Psoas muscle (tissue), 8 donors: Measurements from ENCODE around the gene C3orf80. TPM values are rescaled to one million over a fixed set of nuclear protein-coding genes. Genes with fewer than 3 reads are reported as not detected.
"Not testable (repeated sequence)": the region's sequence is repeated elsewhere in the genome, so short reads cannot be mapped to it uniquely, and the experiment has no call there.

Source experiments
- ATAC-seq, 4 donors: fragments of 200-7000 bp; cut with Tn5 transposase; one replicate each; pipeline ENCODE4 v1.9.1; 2020; ENCODE audit warnings: moderate library complexity in 3 of 4, mild to moderate bottlenecking in 2 of 4
- DNase-seq, 2 donors: peaks; one replicate each; pipeline ENCODE4 v3.0.0-alpha.2; 2020
- H3K27ac ChIP-seq: fragments of 200-600 bp; one replicate; pipeline ENCODE4 v1.8.0; 2022
- H3K27me3 ChIP-seq, 3 donors: fragments of 200-600 bp in 1 of 3; one replicate each; pipeline versions ENCODE4 v1.6.1 to v1.8.0; 2013 to 2022; ENCODE audit warnings: low read length in 2 of 3, mild to moderate bottlenecking in 2 of 3, moderate library complexity in 1 of 3; ENCODE audit not compliant: insufficient read depth in 3 of 3
- H3K36me3 ChIP-seq, 2 donors: fragments of 200-600 bp in 1 of 2; one replicate each; pipeline versions ENCODE4 v1.6.1 to v1.8.0; 2013 to 2022; ENCODE audit warnings: low read depth in 1 of 2, mild to moderate bottlenecking in 1 of 2, moderate library complexity in 1 of 2; ENCODE audit not compliant: insufficient read depth in 1 of 2
- H3K4me1 ChIP-seq: fragments of 200-600 bp; one replicate; pipeline ENCODE4 v1.8.0; 2022
- H3K4me3 ChIP-seq: fragments of 200-600 bp; one replicate; pipeline ENCODE4 v1.8.0; 2022; ENCODE audit warnings: mild to moderate bottlenecking
- H3K9me3 ChIP-seq: fragments of 200-600 bp; one replicate; pipeline ENCODE4 v1.8.0; 2022
- CTCF ChIP-seq: fragments of 200-600 bp; IDR thresholded peaks from one replicate; pipeline ENCODE4 v1.8.0; 2022; ENCODE audit warnings: antibody characterized with exemption
- WGBS, 3 donors: extraction: QIAGEN DNeasy Blood & Tissue Kit; methylation state at CpG; one replicate each; pipeline versions ENCODE4 v1.1.6 to v1.1.7; 2013; 5-methylcytosine and 5-hydroxymethylcytosine counted together
- intact Hi-C, 2 donors: fragments of 100-400 bp; cut with DNase I; formaldehyde crosslinking; loops; one replicate each; pipeline versions ENCODE4 v1.11.0 to v1.14.2; 2022
- polyA plus RNA-seq, 3 donors: library from polyadenylated mRNA; stranded (reverse); fragments of 200-250 nt; gene quantifications; one replicate each; pipeline ENCODE4 v1.2.3, GENCODE V29; 2013
- total RNA-seq, 4 donors: library from RNA; stranded (reverse); fragmentation: NEBNext Ultra II Directional in 2 of 4; extraction: Animal tissue kit (Norgen Biotek cat#: 25700) in 2 of 4; gene quantifications; one replicate each; pipeline versions ENCODE4 v1.2.1 to v1.2.4, GENCODE V29; 2021 to 2023
- donor health status: healthy with polysubstance abuse.
- donor health status: DM: no; HTN: no; CAD: no; lungs with moderate emphysema.
- donor health status: Bipolar disorder and iron deficiency.
- donor health status: healthy.
- donor health status: DM: yes; HTN: yes; CAD: no.
- donor health status: DM: no; HTN: no; CAD: no.
- donor health status: DM: no; HTN: no; CAD: no.
- donor health status: DM: yes; HTN: yes; CAD: no.

C3orf80 gene
- total and polyA plus RNA-seq, 7 donors = 0.04 to 0.26 (median 0.07) TPM; not detected in 3

GRCh38 chr3:160195106-160195505, 30.1 kb upstream of the C3orf80 start:
- Histone ChIP-seq H3K27me3 (no peaks in the 10 kb centered on the region), H3K27ac (no peak overlapping the region), H3K4me3 (no peak overlapping the region), H3K36me3 (no peaks in the 10 kb centered on the region), H3K4me1 (no peaks in the 10 kb centered on the region), H3K9me3 (no peaks in the 10 kb centered on the region)
- no peak for TF ChIP-seq CTCF
- DNase-seq (no peak), ATAC-seq (no peak)
- intact Hi-C loops = no loop called here

GRCh38 chr3:160196511-160197104, 28.6 kb upstream of the C3orf80 start:
- Histone ChIP-seq H3K27me3 (no peaks in the 10 kb centered on the region), H3K4me3 (no peak overlapping the region), H3K4me1 (no peaks in the 10 kb centered on the region), H3K36me3 (no peaks in the 10 kb centered on the region), H3K27ac (no peak overlapping the region), H3K9me3 (no peaks in the 10 kb centered on the region)
- ATAC-seq (peak in 2 of 4 donors; percentile 42 to 50), DNase-seq (peak in 1 of 2 donors; percentile 28)
- intact Hi-C loops = no loop called here
- no peak for TF ChIP-seq CTCF
- 26 to 48% (median 28%) methylated on average over 9 of the region's 9 CpGs for WGBS, 3 donors

GRCh38 chr3:160199108-160199507, 26.1 kb upstream of the C3orf80 start:
- Histone ChIP-seq H3K27ac (no peak overlapping the region), H3K9me3 (no peaks in the 10 kb centered on the region), H3K36me3 (no peaks in the 10 kb centered on the region), H3K27me3 (no peaks in the 10 kb centered on the region), H3K4me1 (no peaks in the 10 kb centered on the region), H3K4me3 (no peak overlapping the region)
- TF ChIP-seq CTCF = no peak
- WGBS, 3 donors = 92 to 94% (median 93%) methylated on average over 3 of the region's 3 CpGs
- intact Hi-C loops = no loop called here
- DNase-seq (no peak), ATAC-seq (no peak)

GRCh38 chr3:160200353-160200752, 24.9 kb upstream of the C3orf80 start:
- no peak for TF ChIP-seq CTCF
- DNase-seq (no peak), ATAC-seq (no peak)
- WGBS, 3 donors = 55 to 86% (median 57%) methylated on average over 1 of the region's 1 CpG
- intact Hi-C loops = no loop called here
- Histone ChIP-seq H3K9me3 (no peaks in the 10 kb centered on the region), H3K27me3 (no peaks in the 10 kb centered on the region), H3K4me1 (no peaks in the 10 kb centered on the region), H3K27ac (no peak overlapping the region), H3K36me3 (no peaks in the 10 kb centered on the region), H3K4me3 (no peak overlapping the region)

- intact Hi-C loops, DNase-seq, H3K36me3 ChIP-seq, H3K9me3 ChIP-seq, H3K4me1 ChIP-seq, H3K4me3 ChIP-seq, H3K27ac ChIP-seq, ATAC-seq, H3K27me3 ChIP-seq: not testable (repeated sequence)
- WGBS, 3 donors = 69 to 86% (median 73%) methylated on average over 5 of the region's 5 CpGs
Observed at GRCh38 chr3:160204396-160205011, 20.7 kb upstream of the C3orf80 start.
